ENCODE results near the gene BRD9. TPM values are rescaled to one million over a fixed set of nuclear protein-coding genes. Genes with fewer than 3 reads are reported as not detected.
A peak's percentile ranks its signal among the peaks of the same experiment; 100 is the strongest.
"Not testable (repeated sequence)": the region's sequence is repeated elsewhere in the genome, so short reads cannot be mapped to it uniquely, and the experiment has no call there.

BRD9 gene
- total RNA-seq (2022) (44.9 and 48.9 TPM in 2 replicates), Bru-seq, nascent RNA (percentile 79 among the genes with signal in this experiment), BruChase-seq, experiment 1, labeled RNA remaining after a 6-hour chase (percentile 81 among the genes with signal in this experiment), BruChase-seq, experiment 2, labeled RNA remaining after a 2-hour chase (percentile 78 among the genes with signal in this experiment)
- long read RNA-seq, transcript BRD9-202 (16 exons, 2,156 nt), result major isoform, 17 of 58 reads
- long read RNA-seq, partial matches to known transcripts, result 9 of 58 reads
- long read RNA-seq, other reads (novel, unspliced or antisense), result 30 of 58 reads

GRCh38 chr5:892394-893136 lies at the start of gene BRD9, which contains the start of gene TRIP13:
Gene BRD9, minus strand, starts transcription at chr5:892801. Its CDS starts 144 bp downstream, at chr5:892657.
Gene TRIP13, plus strand, starts transcription at chr5:892884. Its CDS starts 115 bp downstream, at chr5:892999.
- intact Hi-C loops (cut with micrococcal nuclease), result no loop called here
- DNase-seq (ENCODE audit: unreplicated experiment), result peak; percentile 73
- Mint-ChIP-seq H3K9me3 (ENCODE audit: unreplicated experiment) (no peaks in the 10 kb centered on the region), H3K4me1 (ENCODE audit: insufficient read depth, unreplicated experiment) (peaks cover 11% of the 10 kb centered on the region), H3K36me3 (ENCODE audit: insufficient read depth, unreplicated experiment) (peaks cover 32% of the 10 kb centered on the region), H3K4me3 (ENCODE audit: unreplicated experiment) (peak within 1 kb of the TSS; percentile 82), H3K27me3 (ENCODE audit: insufficient read depth, unreplicated experiment) (no peaks in the 10 kb centered on the region), H3K27ac (ENCODE audit: low read depth, unreplicated experiment) (peak within 1 kb of the TSS; percentile 88)
- BruUV-seq (replicated peaks), result no TSS peak
- ChIA-PET POLR2A (interaction anchor here (0.6 to 2.5 kb wide), 12 partner anchors 9 to 843 kb away, joined by 3 to 13 read pairs (median 4); partner anchors contain the start of gene PDCD6), CTCF (interaction anchor here (0.7 to 6.0 kb wide), 4 partner anchors 10 to 427 kb away, joined by 4 to 42 read pairs (median 4); no protein-coding TSS in a partner anchor)
- TF ChIP-seq, protein P1, sequence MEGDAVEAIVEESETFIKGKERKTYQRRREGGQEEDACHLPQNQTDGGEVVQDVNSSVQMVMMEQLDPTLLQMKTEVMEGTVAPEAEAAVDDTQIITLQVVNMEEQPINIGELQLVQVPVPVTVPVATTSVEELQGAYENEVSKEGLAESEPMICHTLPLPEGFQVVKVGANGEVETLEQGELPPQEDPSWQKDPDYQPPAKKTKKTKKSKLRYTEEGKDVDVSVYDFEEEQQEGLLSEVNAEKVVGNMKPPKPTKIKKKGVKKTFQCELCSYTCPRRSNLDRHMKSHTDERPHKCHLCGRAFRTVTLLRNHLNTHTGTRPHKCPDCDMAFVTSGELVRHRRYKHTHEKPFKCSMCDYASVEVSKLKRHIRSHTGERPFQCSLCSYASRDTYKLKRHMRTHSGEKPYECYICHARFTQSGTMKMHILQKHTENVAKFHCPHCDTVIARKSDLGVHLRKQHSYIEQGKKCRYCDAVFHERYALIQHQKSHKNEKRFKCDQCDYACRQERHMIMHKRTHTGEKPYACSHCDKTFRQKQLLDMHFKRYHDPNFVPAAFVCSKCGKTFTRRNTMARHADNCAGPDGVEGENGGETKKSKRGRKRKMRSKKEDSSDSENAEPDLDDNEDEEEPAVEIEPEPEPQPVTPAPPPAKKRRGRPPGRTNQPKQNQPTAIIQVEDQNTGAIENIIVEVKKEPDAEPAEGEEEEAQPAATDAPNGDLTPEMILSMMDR (IDR thresholded peaks at IDR 0.05; ENCODE audit: unreplicated experiment), result no peak

DNA sequence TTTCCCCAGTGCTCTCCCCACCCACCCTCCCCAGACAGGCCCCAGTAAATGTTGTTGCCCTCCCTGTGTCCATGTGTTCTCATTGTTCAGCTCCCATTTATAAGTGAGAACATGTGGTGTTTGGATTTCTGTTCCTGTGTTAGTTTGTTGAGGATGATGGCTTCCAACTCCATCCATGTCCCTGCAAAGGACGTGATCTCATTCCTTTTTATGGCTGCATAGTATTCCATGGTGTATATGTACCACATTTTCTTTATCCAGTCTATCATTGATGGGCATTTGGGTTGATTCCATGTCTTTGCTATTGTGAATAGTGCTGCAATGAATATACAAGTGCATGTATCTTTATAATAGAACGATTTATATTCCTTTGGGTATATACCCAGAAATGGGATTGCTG lies 48.1 kb upstream of the BRD9 start:
- peaks cover 89% of the 10 kb centered on the region for H3K27me3 Mint-ChIP-seq (ENCODE audit: insufficient read depth, unreplicated experiment)
- H3K4me3 Mint-ChIP-seq (ENCODE audit: unreplicated experiment); DNase-seq (ENCODE audit: unreplicated experiment); intact Hi-C loops (cut with micrococcal nuclease); POLR2A ChIA-PET; H3K4me1 Mint-ChIP-seq (ENCODE audit: insufficient read depth, unreplicated experiment); H3K27ac Mint-ChIP-seq (ENCODE audit: low read depth, unreplicated experiment); BruUV-seq (replicated peaks); H3K36me3 Mint-ChIP-seq (ENCODE audit: insufficient read depth, unreplicated experiment); H3K9me3 Mint-ChIP-seq (ENCODE audit: unreplicated experiment): not testable (repeated sequence)
- CTCF ChIA-PET, result interaction anchor here (0.7 kb wide), 1 partner anchor 628 kb away, joined by 4 read pairs; no protein-coding TSS in a partner anchor

DNA sequence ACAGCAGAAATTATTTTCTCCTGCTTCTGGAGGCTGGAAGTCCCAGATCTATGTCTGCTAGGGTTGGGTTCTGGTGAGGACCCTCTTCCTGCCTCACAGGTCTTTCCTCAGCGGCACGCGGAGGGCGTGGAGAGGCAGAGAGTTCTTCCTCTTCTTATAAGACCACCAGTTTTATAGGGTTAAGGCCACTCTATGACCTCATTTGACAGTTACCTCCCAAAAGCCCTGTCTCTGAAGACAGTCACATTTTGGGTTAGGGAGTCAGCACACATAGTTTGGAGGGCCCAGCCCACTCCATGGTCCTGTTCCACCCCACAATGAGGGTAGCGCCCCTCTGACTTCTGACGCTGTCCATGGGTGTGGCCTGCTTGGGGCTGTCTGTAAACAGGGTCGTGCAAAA lies 46.8 kb upstream of the BRD9 start:
- TF ChIP-seq, protein P1 (IDR thresholded peaks at IDR 0.05; ENCODE audit: unreplicated experiment), result no peak
- BruUV-seq (replicated peaks), result no TSS peak
- Mint-ChIP-seq H3K36me3 (ENCODE audit: insufficient read depth, unreplicated experiment) (no peaks in the 10 kb centered on the region), H3K27me3 (ENCODE audit: insufficient read depth, unreplicated experiment) (peaks cover 76% of the 10 kb centered on the region), H3K4me1 (ENCODE audit: insufficient read depth, unreplicated experiment) (no peaks in the 10 kb centered on the region), H3K9me3 (ENCODE audit: unreplicated experiment) (no peaks in the 10 kb centered on the region), H3K27ac (ENCODE audit: low read depth, unreplicated experiment) (no peak overlapping the region), H3K4me3 (ENCODE audit: unreplicated experiment) (no peak overlapping the region)
- POLR2A ChIA-PET, result no interaction called here
- CTCF ChIA-PET, result interaction anchor here (0.6 kb wide), 1 partner anchor 704 kb away, joined by 3 read pairs; no protein-coding TSS in a partner anchor
- no peak for DNase-seq (ENCODE audit: unreplicated experiment)
- intact Hi-C loops (cut with micrococcal nuclease), result no loop called here

DNA sequence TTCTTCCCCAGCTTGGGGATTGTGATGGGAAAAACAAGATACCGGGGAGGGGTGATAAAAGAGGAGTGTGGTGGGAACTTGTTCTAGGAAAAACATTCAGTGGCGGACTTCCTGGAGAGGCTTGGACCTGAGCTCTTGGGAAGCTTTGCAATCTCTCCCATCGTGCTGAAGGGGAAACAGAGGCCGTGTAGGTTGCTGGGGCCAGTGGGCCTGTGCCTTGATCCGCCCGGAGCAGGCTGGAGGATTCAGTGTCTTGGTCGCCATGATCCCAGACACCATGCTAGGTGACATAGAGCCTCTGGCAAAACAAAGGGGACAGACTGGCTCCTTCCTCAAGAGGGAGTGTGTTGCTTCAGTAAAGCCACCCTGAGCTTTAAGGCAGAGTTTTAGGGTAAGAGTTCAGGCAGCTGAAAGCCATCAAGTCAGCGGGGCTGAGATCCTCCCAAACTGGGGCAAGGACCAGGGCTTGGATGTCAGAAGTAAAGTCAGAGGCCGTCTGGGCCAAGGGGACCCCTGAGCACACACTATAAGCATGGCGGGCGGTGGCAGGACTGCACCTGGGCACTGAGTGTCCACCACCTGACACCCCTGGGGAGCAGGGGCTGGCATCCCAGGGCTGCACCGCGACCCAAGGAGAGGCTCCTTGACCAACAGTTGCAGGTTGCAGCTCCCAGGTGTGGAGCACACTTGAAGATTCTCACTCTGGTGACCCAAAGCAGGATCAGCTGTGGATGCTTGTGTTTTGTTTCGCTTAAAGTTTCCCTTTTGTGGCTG lies 44.7 kb upstream of the BRD9 start:
- no TSS peak for BruUV-seq (replicated peaks)
- Mint-ChIP-seq H3K4me3 (ENCODE audit: unreplicated experiment) (no peak overlapping the region), H3K4me1 (ENCODE audit: insufficient read depth, unreplicated experiment) (no peaks in the 10 kb centered on the region), H3K36me3 (ENCODE audit: insufficient read depth, unreplicated experiment) (no peaks in the 10 kb centered on the region), H3K27me3 (ENCODE audit: insufficient read depth, unreplicated experiment) (peaks cover 62% of the 10 kb centered on the region), H3K9me3 (ENCODE audit: unreplicated experiment) (no peaks in the 10 kb centered on the region), H3K27ac (ENCODE audit: low read depth, unreplicated experiment) (no peak overlapping the region)
- ChIA-PET CTCF (interaction anchor here (0.5 to 2.0 kb wide), 5 partner anchors 13 to 256 kb away, joined by 3 to 7 read pairs (median 4); no protein-coding TSS in a partner anchor), POLR2A (no interaction called here)
- DNase-seq (ENCODE audit: unreplicated experiment), result no peak
- TF ChIP-seq, protein P1 (IDR thresholded peaks at IDR 0.05; ENCODE audit: unreplicated experiment), result no peak
- intact Hi-C loops (cut with micrococcal nuclease), result no loop called here
